ENCODE data around the gene DDX20.

The DDX20 gene

GRCh38 chr1:111719135-111719534 lies 36.6 kb upstream of the DDX20 start:
- no peak overlapping the region for H3K9ac ChIP-seq (ENCODE audit: insufficient read length, low read depth)
- peaks cover 16% of the 10 kb centered on the region for H3K4me1 ChIP-seq (ENCODE audit: insufficient read depth, insufficient read length)
- H3K27me3 ChIP-seq (ENCODE audit: insufficient read depth, insufficient read length): no peaks in the 10 kb centered on the region
- no peak for DNase-seq (ENCODE audit: low read depth, low spot score)
- TF ChIP-seq YY1 (IDR thresholded peaks at IDR 0.05; ENCODE audit: insufficient read depth, insufficient read length): no peak
- no peak for TF ChIP-seq ZNF274 (IDR thresholded peaks at IDR 0.05; ENCODE audit: low read depth, low read length)
- no peaks in the 10 kb centered on the region for H3K9me3 ChIP-seq (ENCODE audit: insufficient read depth, low read length)
- no peak overlapping the region for H3K4me3 ChIP-seq (ENCODE audit: insufficient read length, low read depth)
- no peaks in the 10 kb centered on the region for H3K36me3 ChIP-seq (ENCODE audit: insufficient read depth, insufficient read length, low read length)

- Histone ChIP-seq H3K36me3 (ENCODE audit: insufficient read depth, insufficient read length, low read length) (no peaks in the 10 kb centered on the region), H3K4me1 (ENCODE audit: insufficient read depth, insufficient read length) (peaks cover 16% of the 10 kb centered on the region), H3K9me3 (ENCODE audit: insufficient read depth, low read length) (no peaks in the 10 kb centered on the region), H3K9ac (ENCODE audit: insufficient read length, low read depth) (no peak overlapping the region), H3K27me3 (ENCODE audit: insufficient read depth, insufficient read length) (no peaks in the 10 kb centered on the region), H3K4me3 (ENCODE audit: insufficient read length, low read depth) (no peak overlapping the region)
- DNase-seq (ENCODE audit: low read depth, low spot score): no peak
- no peak for TF ChIP-seq YY1 (IDR thresholded peaks at IDR 0.05; ENCODE audit: insufficient read depth, insufficient read length)
- TF ChIP-seq SUZ12 (IDR thresholded peaks at IDR 0.05; ENCODE audit: extremely low read depth, insufficient read depth, insufficient read length): no peak
- TF ChIP-seq ZNF274 (IDR thresholded peaks at IDR 0.05; ENCODE audit: low read depth, low read length): no peak
These were observed 36.0 kb upstream of the DDX20 start for GRCh38 chr1:111719674-111720132.

- no peaks in the 10 kb centered on the region for H3K9me3 ChIP-seq (ENCODE audit: insufficient read depth, low read length)
- no peak for TF ChIP-seq ZNF274 (IDR thresholded peaks at IDR 0.05; ENCODE audit: low read depth, low read length)
- TF ChIP-seq SUZ12 (IDR thresholded peaks at IDR 0.05; ENCODE audit: extremely low read depth, insufficient read depth, insufficient read length): no peak
- TF ChIP-seq YY1 (IDR thresholded peaks at IDR 0.05; ENCODE audit: insufficient read depth, insufficient read length): no peak
- H3K4me3 ChIP-seq (ENCODE audit: insufficient read length, low read depth): no peak overlapping the region
- no peak overlapping the region for H3K9ac ChIP-seq (ENCODE audit: insufficient read length, low read depth)
- H3K27me3 ChIP-seq (ENCODE audit: insufficient read depth, insufficient read length): no peaks in the 10 kb centered on the region
- H3K4me1 ChIP-seq (ENCODE audit: insufficient read depth, insufficient read length): peaks cover 20% of the 10 kb centered on the region
- no peaks in the 10 kb centered on the region for H3K36me3 ChIP-seq (ENCODE audit: insufficient read depth, insufficient read length, low read length)
- DNase-seq (ENCODE audit: low read depth, low spot score): no peak
These were observed 35.3 kb upstream of the DDX20 start for GRCh38 chr1:111720274-111720976.

DNA sequence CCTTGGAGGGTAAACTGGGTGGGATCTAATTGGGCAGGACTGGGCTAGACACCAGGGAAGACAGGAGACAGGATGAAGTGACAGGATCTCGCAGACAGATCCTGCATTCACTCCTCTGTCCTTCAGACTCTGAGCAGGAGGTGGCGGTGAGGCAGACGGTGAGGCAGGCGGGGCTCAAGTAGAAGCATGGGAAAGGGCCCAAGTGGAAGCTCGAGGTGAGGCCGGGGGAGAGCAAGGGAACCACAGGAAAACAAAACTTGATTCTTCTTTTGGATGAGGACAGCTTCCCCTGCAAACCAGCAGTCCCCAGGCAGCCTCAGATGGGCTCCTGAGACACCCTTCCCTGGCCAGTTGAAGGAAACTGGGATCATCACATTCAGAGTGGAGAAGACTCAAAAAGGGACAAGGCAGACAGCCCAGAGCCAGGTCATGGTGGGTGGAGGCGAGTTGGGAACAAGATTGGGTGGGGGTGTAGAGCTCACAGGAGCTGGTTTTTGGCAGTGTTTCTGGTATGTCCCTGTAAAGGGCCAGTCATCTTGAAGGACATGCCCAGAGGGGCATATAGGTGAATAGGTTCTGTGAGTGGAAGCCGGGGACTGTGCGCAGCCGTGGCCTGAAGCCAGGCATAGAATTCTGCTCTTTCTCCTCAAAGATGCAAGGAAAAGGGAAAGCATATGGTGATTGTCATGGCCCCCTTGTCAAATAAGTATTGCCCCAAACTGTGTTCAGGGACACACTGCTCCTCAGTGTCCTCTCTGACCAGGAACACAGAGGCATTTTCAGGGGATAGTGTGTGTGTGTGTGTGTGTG lies 34.5 kb upstream of the DDX20 start:
- TF ChIP-seq ZNF274 (IDR thresholded peaks at IDR 0.05; ENCODE audit: low read depth, low read length): no peak
- TF ChIP-seq YY1 (IDR thresholded peaks at IDR 0.05; ENCODE audit: insufficient read depth, insufficient read length): no peak
- TF ChIP-seq SUZ12 (IDR thresholded peaks at IDR 0.05; ENCODE audit: extremely low read depth, insufficient read depth, insufficient read length): no peak
- no peaks in the 10 kb centered on the region for H3K36me3 ChIP-seq (ENCODE audit: insufficient read depth, insufficient read length, low read length)
- H3K9ac ChIP-seq (ENCODE audit: insufficient read length, low read depth): no peak overlapping the region
- H3K9me3 ChIP-seq (ENCODE audit: insufficient read depth, low read length): no peaks in the 10 kb centered on the region
- H3K4me1 ChIP-seq (ENCODE audit: insufficient read depth, insufficient read length): peaks cover 25% of the 10 kb centered on the region
- H3K4me3 ChIP-seq (ENCODE audit: insufficient read length, low read depth): no peak overlapping the region
- H3K27me3 ChIP-seq (ENCODE audit: insufficient read depth, insufficient read length): no peaks in the 10 kb centered on the region
- no peak for DNase-seq (ENCODE audit: low read depth, low spot score)

DNA sequence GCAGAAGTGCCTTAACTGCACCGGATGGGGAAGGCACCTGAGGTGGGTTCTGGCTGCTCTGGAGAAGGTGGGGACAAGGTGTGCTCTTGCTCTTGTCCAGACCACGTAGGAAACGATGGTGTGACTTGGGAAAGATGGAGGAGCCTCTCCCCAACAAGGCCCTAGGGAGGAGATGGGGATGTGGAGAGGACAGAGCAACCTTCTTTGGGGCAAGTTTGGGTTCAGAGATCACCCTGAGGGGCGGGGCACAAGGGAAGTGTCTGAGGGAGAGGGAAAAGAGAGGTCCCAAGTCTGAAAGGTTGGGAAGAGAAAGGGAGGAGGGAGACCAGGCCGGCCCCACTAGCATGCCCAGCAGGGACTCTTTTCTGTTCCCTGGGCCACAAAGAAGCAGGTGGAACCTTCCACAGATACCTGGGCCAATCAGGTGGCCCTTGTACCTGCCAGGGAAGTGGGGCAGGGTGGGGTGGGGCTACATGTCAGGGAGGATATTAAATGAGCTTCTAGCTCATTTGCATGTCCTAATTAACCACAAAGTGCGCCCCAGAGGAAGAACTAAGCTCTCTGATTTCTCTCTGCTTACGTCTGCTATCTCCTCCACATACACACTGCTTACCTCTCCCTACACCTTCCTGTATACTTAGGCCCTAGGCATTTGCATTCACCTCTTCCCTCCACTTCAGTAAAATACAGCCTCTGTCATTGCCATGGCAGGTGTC lies 32.5 kb upstream of the DDX20 start:
- no peak for DNase-seq (ENCODE audit: low read depth, low spot score)
- no peaks in the 10 kb centered on the region for H3K9me3 ChIP-seq (ENCODE audit: insufficient read depth, low read length)
- H3K4me3 ChIP-seq (ENCODE audit: insufficient read length, low read depth): no peak overlapping the region
- H3K27me3 ChIP-seq (ENCODE audit: insufficient read depth, insufficient read length): no peaks in the 10 kb centered on the region
- H3K36me3 ChIP-seq (ENCODE audit: insufficient read depth, insufficient read length, low read length): peaks cover 5% of the 10 kb centered on the region
- H3K4me1 ChIP-seq (ENCODE audit: insufficient read depth, insufficient read length): peaks cover 25% of the 10 kb centered on the region
- no peak overlapping the region for H3K9ac ChIP-seq (ENCODE audit: insufficient read length, low read depth)
- TF ChIP-seq ZNF274 (IDR thresholded peaks at IDR 0.05; ENCODE audit: low read depth, low read length) (no peak), YY1 (IDR thresholded peaks at IDR 0.05; ENCODE audit: insufficient read depth, insufficient read length) (no peak), SUZ12 (IDR thresholded peaks at IDR 0.05; ENCODE audit: extremely low read depth, insufficient read depth, insufficient read length) (no peak)

DNA sequence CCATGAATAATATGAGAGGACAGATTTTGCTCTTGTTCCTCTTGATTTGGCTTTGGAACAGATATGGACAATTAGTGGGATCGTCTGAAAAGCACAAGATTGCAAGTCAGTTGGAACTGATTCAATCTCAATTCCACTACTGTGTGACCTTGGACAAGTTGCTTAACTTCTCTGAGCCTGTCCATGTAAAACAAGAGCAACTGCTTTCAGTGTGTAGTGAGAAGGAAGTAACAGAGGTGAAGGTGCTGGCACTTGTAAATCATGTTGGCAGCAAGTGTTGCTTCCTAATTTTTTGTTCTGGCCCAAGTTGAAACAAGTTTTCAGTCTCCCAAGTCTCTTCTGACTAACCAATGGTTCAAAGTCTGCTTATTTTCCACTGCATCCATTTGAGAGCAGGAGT lies 31.8 kb upstream of the DDX20 start:
- DNase-seq (ENCODE audit: low read depth, low spot score): no peak
- Histone ChIP-seq H3K9ac (ENCODE audit: insufficient read length, low read depth) (no peak overlapping the region), H3K4me1 (ENCODE audit: insufficient read depth, insufficient read length) (peaks cover 25% of the 10 kb centered on the region), H3K36me3 (ENCODE audit: insufficient read depth, insufficient read length, low read length) (peaks cover 5% of the 10 kb centered on the region), H3K4me3 (ENCODE audit: insufficient read length, low read depth) (no peak overlapping the region), H3K9me3 (ENCODE audit: insufficient read depth, low read length) (no peaks in the 10 kb centered on the region), H3K27me3 (ENCODE audit: insufficient read depth, insufficient read length) (no peaks in the 10 kb centered on the region)
- TF ChIP-seq YY1 (IDR thresholded peaks at IDR 0.05; ENCODE audit: insufficient read depth, insufficient read length) (no peak), ZNF274 (IDR thresholded peaks at IDR 0.05; ENCODE audit: low read depth, low read length) (no peak), SUZ12 (IDR thresholded peaks at IDR 0.05; ENCODE audit: extremely low read depth, insufficient read depth, insufficient read length) (no peak)

- DNase-seq (ENCODE audit: low read depth, low spot score): no peak
- peaks cover 5% of the 10 kb centered on the region for H3K36me3 ChIP-seq (ENCODE audit: insufficient read depth, insufficient read length, low read length)
- no peak for TF ChIP-seq ZNF274 (IDR thresholded peaks at IDR 0.05; ENCODE audit: low read depth, low read length)
- no peak for TF ChIP-seq YY1 (IDR thresholded peaks at IDR 0.05; ENCODE audit: insufficient read depth, insufficient read length)
These were observed 30.5 kb upstream of the DDX20 start for GRCh38 chr1:111725192-111725591.

More at GRCh38 chr1:111725192-111725591, 30.5 kb upstream of the DDX20 start:
- Histone ChIP-seq H3K9me3 (ENCODE audit: insufficient read depth, low read length) (no peaks in the 10 kb centered on the region), H3K27me3 (ENCODE audit: insufficient read depth, insufficient read length) (no peaks in the 10 kb centered on the region), H3K4me3 (ENCODE audit: insufficient read length, low read depth) (no peak overlapping the region), H3K4me1 (ENCODE audit: insufficient read depth, insufficient read length) (peaks cover 23% of the 10 kb centered on the region), H3K9ac (ENCODE audit: insufficient read length, low read depth) (no peak overlapping the region)

Measured in NT2/D1 (cell line).